NCI-H2227 treated with DMSO at 0.1 percent for 48 hours (cell line): ENCODE measurements around the gene HSD3B2.

Experiments used
- DNase-seq: peaks from one replicate; lab custom pipeline; 2025; lab: John Stamatoyannopoulos, UW

HSD3B2 gene

GRCh38 chr1:119462964-119463363, 48.0 kb downstream of the HSD3B2 start:
- no peak for DNase-seq

GRCh38 chr1:119463569-119463968, 48.6 kb downstream of the HSD3B2 start:
- no peak for DNase-seq

- DNase-seq, result no peak
These were observed 51.5 kb downstream of the HSD3B2 start for GRCh38 chr1:119466445-119466844.

GRCh38 chr1:119467219-119467618, 52.3 kb downstream of the HSD3B2 start:
- DNase-seq, result no peak

GRCh38 chr1:119467857-119468668, 53.1 kb downstream of the HSD3B2 start:
- DNase-seq, result no peak

- no peak for DNase-seq
These were observed 54.8 kb downstream of the HSD3B2 start for GRCh38 chr1:119469741-119470140.

GRCh38 chr1:119470377-119470776, 55.4 kb downstream of the HSD3B2 start:
- no peak for DNase-seq

GRCh38 chr1:119470958-119471357, 56.0 kb downstream of the HSD3B2 start:
- no peak for DNase-seq

GRCh38 chr1:119471566-119471965, 56.6 kb downstream of the HSD3B2 start:
- no peak for DNase-seq

- no peak for DNase-seq
These were observed 57.3 kb downstream of the HSD3B2 start for GRCh38 chr1:119472080-119472818.
